Caco-2 (cell line): ENCODE results near the gene KIAA1671. TPM values are rescaled to one million over a fixed set of nuclear protein-coding genes. Genes with fewer than 3 reads are reported as not detected.
A peak's percentile ranks its signal among the peaks of the same experiment; 100 is the strongest.

Experiments used
- BruUV-seq: library from RNA; stranded (reverse); fragments of 400-500 nt; replicated peaks from 2 replicates; lab custom pipeline; 2021; lab: Mats Ljungman, UMichigan
- CTCF ChIA-PET: fragments of 300-600 bp; sonication (Branson Sonifier 250); formaldehyde crosslinking; loops from one replicate; lab custom pipeline; 2022; ENCODE audit warnings: antibody characterized with exemption; lab: Charles Lee
- POLR2A ChIA-PET: fragments of 300-600 bp; sonication (Branson Sonifier 250); formaldehyde crosslinking; loops from one replicate; lab custom pipeline; 2022; ENCODE audit warnings: antibody characterized with exemption; lab: Charles Lee
- DNase-seq, 2 experiments: peaks; one replicate each; pipeline versions ENCODE4 v3.0.0 to v3.0.0-alpha.2; 2020 to 2022
- H3K27me3 ChIP-seq: replicated peaks from 2 replicates; pipeline ENCODE4 v1.6.0; 2011; ENCODE audit warnings: low read length; ENCODE audit not compliant: control insufficient read depth, insufficient read depth
- H3K36me3 ChIP-seq: 2 replicates; pipeline ENCODE4 v1.5.1; 2011; ENCODE audit warnings: low read length; ENCODE audit not compliant: control insufficient read depth, insufficient read depth
- H3K4me1 ChIP-seq: fragments of 250-450 bp; sonication (Bioruptor Pico); 2 replicates; pipeline ENCODE4 v1.5.1; 2020; ENCODE audit warnings: mild to moderate bottlenecking
- H3K4me3 ChIP-seq: 2 replicates; pipeline ENCODE4 v1.5.1; 2011; ENCODE audit warnings: low read depth, mild to moderate bottlenecking, control low read depth, low read length
- H3K9me3 ChIP-seq: fragments of 250-450 bp; sonication (Bioruptor Pico); 2 replicates; pipeline ENCODE4 v1.5.1; 2020; ENCODE audit warnings: mild to moderate bottlenecking, moderate library complexity
- H3K27ac Mint-ChIP-seq: one replicate; pipeline ENCODE4 v1.8.0; 2022; ENCODE audit warnings: mixed read lengths; ENCODE audit not compliant: unreplicated experiment
- H3K27me3 Mint-ChIP-seq: one replicate; pipeline ENCODE4 v1.8.0; 2022; ENCODE audit warnings: mixed read lengths; ENCODE audit not compliant: insufficient read depth, unreplicated experiment
- H3K36me3 Mint-ChIP-seq: one replicate; pipeline ENCODE4 v1.8.0; 2022; ENCODE audit warnings: mild to moderate bottlenecking, mixed read lengths; ENCODE audit not compliant: insufficient read depth, unreplicated experiment
- H3K4me1 Mint-ChIP-seq: one replicate; pipeline ENCODE4 v1.8.0; 2022; ENCODE audit warnings: low read depth, mixed read lengths; ENCODE audit not compliant: unreplicated experiment
- H3K4me3 Mint-ChIP-seq: one replicate; pipeline ENCODE4 v1.8.0; 2022; ENCODE audit warnings: mild to moderate bottlenecking, moderate library complexity, mixed read lengths; ENCODE audit not compliant: unreplicated experiment
- H3K9me3 Mint-ChIP-seq: one replicate; pipeline ENCODE4 v1.8.0; 2022; ENCODE audit warnings: mixed read lengths; ENCODE audit not compliant: unreplicated experiment
- intact Hi-C: fragments of 100-400 bp; cut with micrococcal nuclease; formaldehyde crosslinking; loops from one replicate; pipeline ENCODE4 v1.10.0; 2022; ENCODE audit not compliant: unreplicated experiment
- total RNA-seq: library from RNA; stranded (reverse); gene quantifications from 2 replicates; pipeline ENCODE4 v1.2.3, GENCODE V29; 2022
- TF ChIP-seq, protein P1 (sequence below), 2 experiments: fragments of 200-600 bp in 1 of 2; IDR thresholded peaks; 1 replicate in 1 of 2; 2 replicates in 1 of 2; pipeline versions ENCODE4 v1.5.1 to v1.8.0; 2011 to 2022; ENCODE audit warnings: antibody characterized with exemption in 1 of 2, control low read depth in 1 of 2, inconsistent platforms in 1 of 2, low read depth in 1 of 2, low read length in 1 of 2, mild to moderate bottlenecking in 1 of 2, moderate library complexity in 1 of 2; ENCODE audit not compliant: insufficient read depth in 1 of 2, severe bottlenecking in 1 of 2, unreplicated experiment in 1 of 2

The KIAA1671 gene
- total RNA-seq, 1 experiment from 2014 or later, result 28.6 TPM

GRCh38 chr22:25160120-25160996 lies 207.8 kb downstream of the KIAA1671 start:
- BruUV-seq, result no TSS peak
- intact Hi-C loops, result no loop called here
- H3K36me3 Mint-ChIP-seq, result no peaks in the 10 kb centered on the region
- no peaks in the 10 kb centered on the region for H3K4me1 Mint-ChIP-seq
- no peak for DNase-seq
- TF ChIP-seq, protein P1, sequence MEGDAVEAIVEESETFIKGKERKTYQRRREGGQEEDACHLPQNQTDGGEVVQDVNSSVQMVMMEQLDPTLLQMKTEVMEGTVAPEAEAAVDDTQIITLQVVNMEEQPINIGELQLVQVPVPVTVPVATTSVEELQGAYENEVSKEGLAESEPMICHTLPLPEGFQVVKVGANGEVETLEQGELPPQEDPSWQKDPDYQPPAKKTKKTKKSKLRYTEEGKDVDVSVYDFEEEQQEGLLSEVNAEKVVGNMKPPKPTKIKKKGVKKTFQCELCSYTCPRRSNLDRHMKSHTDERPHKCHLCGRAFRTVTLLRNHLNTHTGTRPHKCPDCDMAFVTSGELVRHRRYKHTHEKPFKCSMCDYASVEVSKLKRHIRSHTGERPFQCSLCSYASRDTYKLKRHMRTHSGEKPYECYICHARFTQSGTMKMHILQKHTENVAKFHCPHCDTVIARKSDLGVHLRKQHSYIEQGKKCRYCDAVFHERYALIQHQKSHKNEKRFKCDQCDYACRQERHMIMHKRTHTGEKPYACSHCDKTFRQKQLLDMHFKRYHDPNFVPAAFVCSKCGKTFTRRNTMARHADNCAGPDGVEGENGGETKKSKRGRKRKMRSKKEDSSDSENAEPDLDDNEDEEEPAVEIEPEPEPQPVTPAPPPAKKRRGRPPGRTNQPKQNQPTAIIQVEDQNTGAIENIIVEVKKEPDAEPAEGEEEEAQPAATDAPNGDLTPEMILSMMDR (IDR thresholded peaks at IDR 0.05; ENCODE audit: insufficient read depth in 1 of 2, low read depth in 1 of 2, low read length in 1 of 2, severe bottlenecking in 1 of 2, unreplicated experiment in 1 of 2), result no peak
- H3K9me3 Mint-ChIP-seq, result no peaks in the 10 kb centered on the region
- no peaks in the 10 kb centered on the region for H3K27me3 Mint-ChIP-seq
- Histone ChIP-seq H3K9me3 (no peaks in the 10 kb centered on the region), H3K4me1 (no peaks in the 10 kb centered on the region), H3K4me3 (no peak overlapping the region), H3K36me3 (no peaks in the 10 kb centered on the region), H3K27me3 (no peaks in the 10 kb centered on the region)
- ChIA-PET POLR2A (no interaction called here), CTCF (no interaction called here)
- H3K4me3 Mint-ChIP-seq, result no peak overlapping the region
- no peak overlapping the region for H3K27ac Mint-ChIP-seq

DNA sequence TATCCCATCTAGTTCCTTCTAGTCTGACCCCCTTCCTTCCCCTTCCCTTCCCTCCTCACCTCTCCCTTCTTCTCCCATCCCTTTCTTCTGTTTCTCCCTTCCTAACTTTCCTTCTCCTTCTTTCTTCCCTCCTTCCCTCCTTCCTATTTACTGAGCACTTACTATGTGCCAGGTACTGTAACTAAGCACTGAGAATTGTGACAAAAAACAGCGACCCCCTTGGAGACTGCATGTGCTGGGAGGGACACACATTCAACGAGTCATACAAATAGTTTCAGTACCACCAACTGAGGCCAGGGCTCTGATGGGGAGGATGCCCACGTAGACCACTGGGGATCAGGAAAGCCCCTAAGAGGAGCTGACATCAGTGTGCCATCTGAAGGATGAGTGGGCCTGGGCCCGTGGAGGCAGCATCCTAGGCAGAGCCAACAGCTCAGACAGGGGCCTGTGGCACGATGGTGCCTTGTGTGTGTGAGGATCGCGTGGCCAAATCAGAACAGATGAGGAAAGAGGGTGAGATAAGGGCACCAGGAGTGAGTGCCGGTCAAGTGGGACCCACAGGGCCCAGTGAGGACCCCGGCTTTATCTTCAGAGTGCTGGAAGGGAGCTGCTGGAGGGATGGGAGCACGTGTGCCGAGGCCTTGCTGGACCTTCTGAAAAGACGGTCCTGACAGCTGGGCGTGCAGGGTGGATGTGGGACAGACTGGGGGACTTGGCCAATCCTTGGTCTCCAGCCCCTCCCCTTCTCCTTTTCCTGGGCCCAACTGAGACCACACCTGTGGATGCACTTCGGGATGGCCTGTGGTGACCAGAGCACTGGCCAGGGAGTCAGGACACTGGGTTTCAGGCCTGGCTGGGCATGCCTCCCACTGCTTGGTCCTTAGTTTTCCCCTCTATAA lies 208.8 kb downstream of the KIAA1671 start:
- Mint-ChIP-seq H3K4me3 (no peak overlapping the region), H3K4me1 (no peaks in the 10 kb centered on the region), H3K36me3 (no peaks in the 10 kb centered on the region), H3K27me3 (no peaks in the 10 kb centered on the region), H3K9me3 (no peaks in the 10 kb centered on the region), H3K27ac (peak overlapping the region; percentile 50)
- no peaks in the 10 kb centered on the region for H3K27me3 ChIP-seq
- H3K36me3 ChIP-seq, result no peaks in the 10 kb centered on the region
- no peaks in the 10 kb centered on the region for H3K4me1 ChIP-seq
- no peak overlapping the region for H3K4me3 ChIP-seq
- intact Hi-C loops, result no loop called here
- no TSS peak for BruUV-seq
- no peaks in the 10 kb centered on the region for H3K9me3 ChIP-seq
- DNase-seq, result no peak
- CTCF ChIA-PET, result no interaction called here
- TF ChIP-seq, protein P1 (IDR thresholded peaks at IDR 0.05; ENCODE audit: insufficient read depth in 1 of 2, low read depth in 1 of 2, low read length in 1 of 2, severe bottlenecking in 1 of 2, unreplicated experiment in 1 of 2), result no peak
- POLR2A ChIA-PET, result no interaction called here

DNA sequence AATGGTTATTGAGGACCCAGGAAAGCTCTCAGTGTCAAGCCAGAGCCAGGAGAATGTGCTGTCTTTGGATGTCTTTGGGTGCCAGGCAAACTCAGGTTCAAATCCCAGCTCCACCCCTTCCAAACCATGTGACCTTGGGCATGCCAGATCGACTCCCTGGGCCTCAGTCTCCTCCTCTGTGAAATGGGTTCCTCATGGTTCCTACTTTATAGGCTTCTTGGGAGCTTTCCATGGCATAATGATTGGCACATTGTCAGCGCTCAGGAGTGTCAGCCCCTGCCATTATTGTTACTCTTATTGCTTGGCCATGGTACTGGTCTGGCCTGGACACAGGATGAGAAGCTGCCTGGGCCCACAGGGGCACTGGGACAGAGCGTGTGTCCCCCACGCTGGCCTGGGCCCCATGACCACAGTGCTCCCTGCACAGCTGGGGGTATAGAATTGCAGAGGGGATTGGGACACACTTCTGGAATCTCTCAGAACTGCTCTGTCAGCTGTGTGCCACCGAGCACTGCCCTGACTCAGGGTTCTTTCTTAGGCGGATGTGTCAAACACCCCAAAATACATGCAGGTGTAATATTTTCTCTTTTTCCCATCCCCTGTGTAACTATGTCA lies 209.5 kb downstream of the KIAA1671 start:
- Mint-ChIP-seq H3K4me1 (no peaks in the 10 kb centered on the region), H3K27me3 (no peaks in the 10 kb centered on the region), H3K4me3 (no peak overlapping the region), H3K9me3 (no peaks in the 10 kb centered on the region), H3K36me3 (no peaks in the 10 kb centered on the region), H3K27ac (no peak overlapping the region)
- no peak for DNase-seq
- POLR2A ChIA-PET, result no interaction called here
- intact Hi-C loops, result no loop called here
- TF ChIP-seq, protein P1 (IDR thresholded peaks at IDR 0.05; ENCODE audit: insufficient read depth in 1 of 2, low read depth in 1 of 2, low read length in 1 of 2, severe bottlenecking in 1 of 2, unreplicated experiment in 1 of 2), result no peak
- H3K9me3 ChIP-seq, result no peaks in the 10 kb centered on the region
- BruUV-seq, result no TSS peak
- H3K36me3 ChIP-seq, result no peaks in the 10 kb centered on the region
- no peaks in the 10 kb centered on the region for H3K27me3 ChIP-seq
- CTCF ChIA-PET, result no interaction called here
- H3K4me3 ChIP-seq, result no peak overlapping the region
- no peaks in the 10 kb centered on the region for H3K4me1 ChIP-seq
